ENCODE results near the gene KCNQ5. TPM values are rescaled to one million over a fixed set of nuclear protein-coding genes. Genes with fewer than 3 reads are reported as not detected.

Gene KCNQ5
- total RNA-seq, 1 experiment from 2014 or later = not detected

GRCh38 chr6:72649032-72649984 is 27.4 kb downstream of the KCNQ5 start:
- no peak overlapping the region for H3K4me3 ChIP-seq (replicated peaks in 1 of 2; ENCODE audit: low read depth in 1 of 2, low read length in 2 of 2)
- intact Hi-C loops (cut with micrococcal nuclease) = no loop called here
- no peak overlapping the region for H3K27ac ChIP-seq (ENCODE audit: low read depth, low read length)
- ChIA-PET RAD21 (ENCODE audit: low non-redundant PET in 1 of 2, low total read pairs in 2 of 2, uncharacterized antibody in 2 of 2, unreplicated experiment in 2 of 2) (no interaction called here), CTCF (interaction anchor here (0.7 kb wide), 1 partner anchor 481 kb away, joined by 4 read pairs; no protein-coding TSS in a partner anchor), POLR2A (no interaction called here)
- no peak overlapping the region for H3K4me2 ChIP-seq (ENCODE audit: low read length)
- H2AFZ ChIP-seq (ENCODE audit: low read depth, low read length, poor library complexity, severe bottlenecking) = no peak overlapping the region
- no peaks in the 10 kb centered on the region for H3K9me3 ChIP-seq (ENCODE audit: control insufficient read depth in 1 of 2, insufficient read depth in 1 of 2, low read depth in 1 of 2, low read length in 2 of 2)
- no peaks in the 10 kb centered on the region for H3K9me2 ChIP-seq (ENCODE audit: insufficient read depth)
- no peak for TF ChIP-seq ZBTB33 (IDR thresholded peaks at IDR 0.05; ENCODE audit: extremely low read depth, insufficient replicate concordance, low read length)
- no peak for TF ChIP-seq JUND (IDR thresholded peaks at IDR 0.05)
- TF ChIP-seq FOSL1 (IDR thresholded peaks at IDR 0.05; ENCODE audit: low read depth) = no peak
- no peak for TF ChIP-seq TCF7L2 (IDR thresholded peaks at IDR 0.05; ENCODE audit: borderline replicate concordance, extremely low read depth, insufficient read depth, insufficient read length)
- no peak for TF ChIP-seq ELF1 (IDR thresholded peaks at IDR 0.05; ENCODE audit: borderline replicate concordance, low read depth)
- no peak for TF ChIP-seq REST (IDR thresholded peaks at IDR 0.05; ENCODE audit: low read depth)
- H3K9ac ChIP-seq (ENCODE audit: low read length) = no peak overlapping the region
- H3K27me3 ChIP-seq (ENCODE audit: insufficient read depth, low read length) = peaks cover 22% of the 10 kb centered on the region
- no TSS peak for BruUV-seq (replicated peaks)
- DNase-seq (ENCODE audit: low read depth, low spot score) = no peak
- no peaks in the 10 kb centered on the region for H3K4me1 ChIP-seq (ENCODE audit: control insufficient read depth in 1 of 2, insufficient read depth in 2 of 2, low read length in 2 of 2)
- H3K36me3 ChIP-seq (ENCODE audit: control insufficient read depth in 1 of 2, insufficient read depth in 2 of 2, low read length in 2 of 2) = no peaks in the 10 kb centered on the region
- H4K20me1 ChIP-seq (ENCODE audit: insufficient read depth) = no peaks in the 10 kb centered on the region
- H3K79me2 ChIP-seq (ENCODE audit: insufficient read depth, low read length) = no peaks in the 10 kb centered on the region
- ATAC-seq = no peak

Measured in HCT116 (cell line).